ENCODE data around the gene GKAP1.
A peak's percentile ranks its signal among the peaks of the same experiment; 100 is the strongest.
"Not testable (repeated sequence)": the region's sequence is repeated elsewhere in the genome, so short reads cannot be mapped to it uniquely, and the experiment has no call there.

The GKAP1 gene

DNA sequence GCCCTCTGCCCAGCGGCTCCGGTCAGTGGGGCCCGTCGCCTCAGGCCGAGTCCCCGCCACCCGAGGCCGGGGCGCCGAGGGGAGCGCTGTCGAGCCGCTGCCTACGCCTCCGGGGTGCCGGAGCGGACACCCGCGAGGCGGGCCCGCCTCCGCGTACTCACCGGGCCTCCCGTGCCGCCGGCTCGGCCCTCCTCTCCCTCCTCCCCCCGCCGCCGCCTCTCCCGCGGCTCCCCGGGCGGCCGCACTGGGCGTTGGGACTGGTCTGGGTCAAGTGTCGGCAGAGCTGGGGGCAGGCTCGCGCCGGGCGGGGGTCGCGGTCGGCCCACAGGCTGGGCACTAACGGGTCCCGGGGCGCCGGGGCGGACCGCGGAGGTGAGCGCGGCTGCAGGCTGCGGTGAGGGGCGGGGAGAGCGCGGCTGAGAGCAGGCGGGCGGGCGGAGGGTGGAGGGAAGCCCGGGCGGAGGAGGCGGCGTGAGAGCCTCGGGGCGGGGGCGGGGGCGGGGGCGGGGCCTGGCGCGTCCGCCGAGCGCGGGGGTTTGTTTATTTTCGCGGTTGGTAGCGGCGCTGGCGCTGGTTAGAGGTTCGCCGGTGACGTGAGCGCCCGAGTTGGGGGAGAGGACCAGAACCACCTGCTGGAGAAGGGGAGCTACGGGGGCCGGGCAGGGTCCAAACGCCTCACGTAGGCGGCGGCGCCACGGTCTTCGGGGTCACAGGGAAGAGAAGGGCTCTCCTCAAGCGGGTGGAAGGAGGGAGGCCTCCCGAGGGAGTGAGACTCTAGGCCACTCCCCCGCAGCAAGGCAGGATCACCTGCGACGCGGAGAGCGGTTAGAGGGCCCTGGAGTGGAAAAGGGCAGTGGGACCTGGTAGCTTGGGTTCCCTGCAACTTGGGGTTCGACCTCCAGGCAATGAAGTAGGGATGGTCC is at the start of gene GKAP1:
TSS of gene GKAP1 (minus strand) at position 414 of the 923 bp plus-strand sequence. CDS start 11,252 bp downstream, outside the sequence.
- peak; percentile 89 for DNase-seq

DNA sequence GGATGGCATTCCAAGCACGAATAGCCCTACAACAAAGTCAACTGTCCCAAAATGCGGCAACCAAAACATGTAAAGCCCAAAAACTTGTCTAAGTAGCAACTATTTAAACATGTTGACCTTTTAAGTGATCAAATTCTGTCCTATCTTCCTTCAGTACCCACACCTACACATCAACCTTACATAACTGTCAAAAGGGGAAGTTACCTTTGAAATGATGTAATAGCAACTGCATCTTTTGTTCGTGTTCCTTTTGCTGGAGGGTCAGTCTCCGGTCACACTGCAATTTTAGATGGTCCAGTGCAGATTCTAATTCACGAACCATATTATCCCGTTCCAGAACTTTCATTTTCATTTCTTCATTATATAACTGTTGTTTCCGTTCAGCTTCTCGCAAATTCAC is 32.3 kb upstream of the GKAP1 start:
- DNase-seq: not testable (repeated sequence)

DNA sequence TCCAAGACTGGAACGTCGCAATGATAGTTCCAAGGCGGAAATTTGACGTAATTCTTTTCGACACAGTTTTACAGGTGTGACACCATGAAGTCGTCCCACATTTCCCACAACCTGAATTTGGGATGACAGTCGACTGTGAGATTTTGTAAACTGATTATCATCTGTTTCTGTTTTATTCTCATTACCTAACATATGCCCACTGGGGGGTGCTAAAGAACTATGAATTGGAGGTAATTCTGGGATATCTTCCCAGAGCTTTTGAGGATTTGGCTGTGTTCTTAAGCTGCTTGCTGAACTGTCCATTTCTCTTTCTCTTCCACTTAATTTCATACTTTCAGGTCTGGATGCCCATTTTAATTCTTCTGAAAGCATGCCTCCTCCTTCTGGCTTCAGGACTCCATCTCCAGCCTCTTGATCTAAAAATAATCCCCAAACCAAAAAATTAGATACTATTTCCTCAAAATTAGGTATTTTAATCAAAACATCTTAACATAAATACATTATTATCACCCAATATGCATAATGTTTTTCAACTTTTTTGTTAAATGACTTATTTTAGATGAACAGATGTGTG is 19.6 kb upstream of the GKAP1 start:
- not testable (repeated sequence) for DNase-seq

DNA sequence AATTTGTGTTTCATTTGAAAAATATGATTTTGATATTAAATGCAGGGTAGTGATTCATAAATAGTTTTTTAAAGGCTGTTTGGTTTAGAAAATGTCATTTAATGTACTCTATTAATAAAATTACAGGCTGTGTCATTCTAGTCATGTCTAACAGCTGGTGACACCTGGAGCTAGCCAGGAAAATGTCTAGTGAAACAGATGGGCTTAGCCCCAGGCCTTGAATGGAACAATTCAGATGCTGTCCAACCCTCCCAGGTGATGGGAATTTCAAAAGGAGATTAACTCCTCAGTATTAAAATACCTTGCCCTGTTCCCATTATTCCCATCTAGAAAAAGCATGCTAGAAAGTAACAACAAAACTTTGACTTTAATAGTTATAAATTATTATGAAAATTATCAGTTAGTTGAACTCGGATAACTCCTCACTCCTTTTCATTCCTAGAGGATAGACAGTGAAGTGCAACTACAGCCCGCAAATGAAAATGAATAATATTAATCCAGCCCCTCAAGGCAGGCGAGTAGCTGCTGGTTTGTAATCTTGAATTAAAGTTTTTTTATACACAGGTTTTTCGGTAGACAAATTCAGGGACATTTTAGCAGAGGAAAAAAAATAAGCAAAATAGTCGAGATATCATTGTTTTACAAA is 13.0 kb upstream of the GKAP1 start:
- DNase-seq: not testable (repeated sequence)

DNA sequence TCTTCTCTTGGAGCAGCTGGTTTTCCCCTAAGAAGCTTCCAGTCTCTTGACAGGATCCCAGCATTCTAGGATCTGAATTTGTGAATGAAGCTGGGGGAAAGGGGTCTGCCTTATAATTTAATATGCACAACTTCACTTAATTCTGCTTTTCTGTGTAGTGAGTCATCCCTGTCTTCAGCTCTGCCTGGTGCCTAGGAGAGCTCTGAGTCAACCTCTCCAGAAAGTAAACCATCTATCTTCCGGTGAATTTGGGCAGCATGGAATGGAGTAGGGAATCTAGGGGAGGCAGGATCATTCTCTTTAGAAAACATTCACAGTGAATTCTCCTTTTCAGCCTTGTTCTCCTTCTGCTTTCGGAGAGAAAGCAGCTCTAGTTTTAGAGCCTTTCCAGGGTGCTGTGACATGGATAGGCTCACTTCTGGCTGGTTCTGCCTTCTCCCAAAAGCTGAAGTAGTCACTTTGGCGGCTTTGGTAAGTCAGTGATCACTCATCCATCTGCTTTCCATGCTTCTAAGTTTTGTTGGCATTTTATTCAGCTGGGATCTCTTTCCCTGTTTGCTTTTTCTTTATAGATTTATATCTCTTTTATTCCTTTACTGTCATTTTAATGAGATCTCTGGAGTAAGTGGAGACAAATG is 7.5 kb upstream of the GKAP1 start:
- DNase-seq: not testable (repeated sequence)

DNA sequence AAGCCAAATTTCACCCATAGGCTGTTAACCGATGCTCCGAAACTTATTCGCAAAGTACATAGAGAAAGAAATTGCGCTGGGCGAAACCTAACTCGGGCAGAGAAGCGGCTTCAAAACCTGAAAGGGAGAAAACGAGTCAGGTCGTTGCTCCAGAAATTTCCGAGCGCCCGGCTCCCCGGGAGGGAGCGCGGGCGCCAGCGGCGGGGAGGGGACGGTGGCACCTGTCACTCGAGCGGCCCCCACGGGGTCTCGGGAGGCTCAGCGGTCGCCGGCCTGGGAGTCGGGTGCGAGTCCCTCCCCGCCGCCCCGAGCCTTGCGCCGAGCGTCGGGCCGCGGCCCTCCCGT is 586 bp downstream of the GKAP1 start:
- DNase-seq: peak; percentile 33

DNA sequence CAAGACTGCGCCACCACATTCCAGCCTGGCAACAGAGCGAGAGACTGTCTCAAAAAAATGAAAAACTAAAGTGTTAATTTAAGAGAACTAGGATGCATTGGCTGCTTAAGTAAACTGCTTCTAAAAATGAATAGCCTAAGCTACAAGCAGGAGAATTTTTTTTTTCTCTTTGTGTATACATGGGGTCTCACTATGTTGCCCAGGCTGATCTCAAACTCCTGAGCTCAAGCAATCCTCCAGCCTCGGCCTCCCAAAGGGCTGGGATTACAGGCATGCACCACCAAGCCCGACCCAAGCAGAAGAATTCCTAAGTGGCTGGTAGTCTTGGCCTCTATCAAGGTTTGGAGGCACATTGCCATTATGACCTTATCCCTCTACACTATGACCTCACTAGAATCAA is 2.4 kb downstream of the GKAP1 start:
- not testable (repeated sequence) for DNase-seq

DNA sequence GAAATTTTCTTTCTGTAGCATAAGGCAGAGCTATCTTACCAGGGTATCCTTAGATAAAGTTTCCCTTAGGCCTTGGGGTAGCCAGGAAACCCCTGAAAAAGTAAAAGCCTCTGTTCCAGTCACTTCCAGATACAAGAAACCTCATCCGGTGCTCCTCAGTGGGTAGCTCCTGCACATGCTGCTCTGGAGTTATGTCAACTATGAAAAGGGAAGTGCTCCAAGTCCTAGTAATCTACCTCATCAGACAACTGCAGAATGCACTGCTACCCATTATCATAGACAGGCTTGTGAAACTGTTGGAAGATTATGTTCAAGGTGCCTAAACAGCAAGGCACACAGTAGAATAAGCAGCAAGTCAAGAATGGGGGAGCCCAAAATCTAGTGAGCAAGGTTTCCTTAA is 8.4 kb downstream of the GKAP1 start:
- peak; percentile 46 for DNase-seq

DNA sequence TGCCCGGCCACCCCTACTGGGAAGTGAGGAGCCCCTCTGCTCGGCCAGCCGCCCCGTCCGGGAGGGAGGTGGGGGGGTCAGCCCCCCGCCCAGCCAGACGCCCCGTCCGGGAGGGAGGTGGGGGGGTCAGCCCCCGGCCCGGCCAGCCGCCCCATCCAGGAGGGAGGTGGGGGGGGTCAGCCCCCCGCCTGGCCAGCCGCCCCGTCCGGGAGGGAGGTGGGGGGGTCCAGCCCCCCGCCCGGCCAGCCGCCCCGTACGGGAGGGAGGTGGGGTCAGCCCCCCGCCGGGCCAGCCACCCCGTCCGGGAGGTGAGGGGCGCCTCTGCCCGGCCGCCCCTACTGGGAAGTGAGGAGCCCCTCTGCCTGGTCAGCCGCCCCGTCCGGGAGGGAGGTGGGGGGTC is 13.1 kb downstream of the GKAP1 start:
- not testable (repeated sequence) for DNase-seq

DNA sequence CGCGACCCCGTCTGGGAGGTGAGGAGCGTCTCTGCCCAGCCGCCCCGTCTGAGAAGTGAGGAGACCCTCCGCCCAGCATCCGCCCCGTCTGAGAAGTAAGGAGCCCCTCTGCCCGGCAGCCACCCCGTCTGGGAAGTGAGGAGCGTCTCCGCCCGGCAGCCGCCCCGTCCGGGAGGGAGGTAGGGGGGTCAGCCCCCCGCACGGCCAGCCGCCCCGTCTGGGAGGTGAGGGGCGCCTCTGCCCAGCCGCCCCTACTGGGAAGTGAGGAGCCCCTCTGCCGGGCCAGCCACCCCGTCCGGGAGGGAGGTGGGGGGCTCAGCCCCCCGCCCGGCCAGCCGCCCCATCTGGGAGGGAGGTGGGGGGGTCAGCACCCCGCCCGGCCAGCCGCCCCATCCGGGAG is 13.6 kb downstream of the GKAP1 start:
- not testable (repeated sequence) for DNase-seq

DNA sequence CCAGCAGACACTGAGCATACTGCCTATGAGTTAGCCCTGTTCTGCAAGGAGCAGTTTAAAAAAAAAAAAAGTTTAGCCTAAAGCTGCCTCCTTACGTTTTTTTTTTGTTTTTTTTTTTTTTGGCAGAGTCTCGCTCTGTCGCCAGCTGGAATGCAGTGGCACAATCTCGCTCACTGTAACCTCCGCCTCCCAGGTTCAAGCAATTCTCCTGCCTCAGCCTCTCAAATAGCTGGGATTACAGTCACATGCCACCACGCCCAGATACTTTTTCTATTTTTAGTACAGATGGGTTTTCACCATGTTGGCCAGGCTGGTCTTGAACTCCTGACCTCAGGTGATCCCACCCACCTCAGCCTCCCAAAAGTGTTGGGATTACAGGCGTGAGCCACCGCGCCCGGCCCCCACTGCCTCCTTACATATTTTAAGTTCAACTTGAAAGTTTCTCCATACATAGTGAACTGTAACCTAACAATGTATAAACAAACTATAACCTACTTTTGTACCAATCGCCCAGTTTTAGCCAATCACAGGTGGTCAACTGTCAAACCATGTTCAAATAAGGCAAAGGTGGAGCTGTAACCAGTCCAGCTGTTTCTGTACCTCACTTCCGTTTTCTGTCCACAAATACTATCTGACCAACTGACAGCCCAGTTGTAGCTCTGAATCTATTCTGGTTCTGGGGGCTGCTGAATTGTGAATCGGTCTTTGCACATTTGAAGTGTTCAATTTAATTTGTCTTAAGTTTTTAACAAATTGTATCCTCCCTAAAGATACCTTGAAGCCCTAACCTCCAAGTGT is 17.1 kb downstream of the GKAP1 start:
- no peak for DNase-seq

DNA sequence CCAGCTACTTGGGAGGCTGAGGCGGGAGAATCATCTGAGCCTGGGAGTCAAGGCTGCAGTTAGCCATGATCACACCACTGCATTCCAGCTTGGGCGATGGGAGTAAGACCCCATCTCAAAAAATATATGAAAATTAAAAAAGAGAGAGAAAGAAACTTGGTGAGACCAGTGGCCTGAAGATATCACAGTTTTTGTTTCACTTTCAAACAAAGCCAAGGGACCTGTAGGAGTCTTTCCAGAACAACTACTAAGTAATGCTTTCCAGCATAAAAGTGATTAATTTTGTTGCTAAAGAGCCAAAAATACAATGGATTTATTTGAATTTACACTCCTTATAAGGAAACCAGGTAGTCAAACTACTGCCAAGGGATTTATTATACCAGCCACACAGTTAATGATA is 23.5 kb downstream of the GKAP1 start:
- DNase-seq: no peak

DNA sequence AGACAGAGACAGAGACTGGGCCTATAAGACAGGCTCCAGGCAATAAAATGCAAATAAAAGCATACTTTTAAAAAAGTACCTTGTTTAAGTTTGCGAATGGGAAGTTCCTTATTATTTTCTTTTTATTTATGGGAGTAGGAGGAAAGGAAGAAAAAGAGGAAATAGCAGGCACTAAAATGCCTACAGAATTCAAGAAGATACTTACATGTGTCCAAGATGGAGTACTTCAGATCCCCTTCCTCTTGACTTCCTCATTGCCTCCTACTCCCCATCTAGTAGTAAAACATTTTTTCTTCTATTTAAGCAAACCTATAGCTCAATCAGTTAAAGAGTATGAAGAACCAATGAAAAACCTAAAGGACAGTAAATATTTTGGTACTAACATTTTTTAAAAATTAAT is 24.8 kb downstream of the GKAP1 start:
- no peak for DNase-seq

DNA sequence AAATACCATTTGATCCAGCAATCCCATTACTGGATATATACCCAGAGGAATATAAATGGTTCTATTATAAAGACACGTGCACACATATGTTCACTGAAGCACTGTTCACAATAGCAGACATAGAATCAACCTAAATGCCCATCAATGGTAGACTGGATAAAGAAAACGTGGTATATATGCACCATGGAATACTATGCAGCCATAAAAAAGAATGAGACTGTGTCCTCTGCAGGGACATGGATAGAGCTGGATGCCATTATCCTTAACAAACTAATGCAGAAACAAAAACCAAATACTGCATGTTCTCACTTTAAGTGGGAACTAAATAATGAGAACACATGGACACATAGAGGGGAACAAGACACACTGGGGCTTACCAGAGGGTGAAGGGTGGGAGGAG is 39.4 kb downstream of the GKAP1 start:
- no peak for DNase-seq

DNA sequence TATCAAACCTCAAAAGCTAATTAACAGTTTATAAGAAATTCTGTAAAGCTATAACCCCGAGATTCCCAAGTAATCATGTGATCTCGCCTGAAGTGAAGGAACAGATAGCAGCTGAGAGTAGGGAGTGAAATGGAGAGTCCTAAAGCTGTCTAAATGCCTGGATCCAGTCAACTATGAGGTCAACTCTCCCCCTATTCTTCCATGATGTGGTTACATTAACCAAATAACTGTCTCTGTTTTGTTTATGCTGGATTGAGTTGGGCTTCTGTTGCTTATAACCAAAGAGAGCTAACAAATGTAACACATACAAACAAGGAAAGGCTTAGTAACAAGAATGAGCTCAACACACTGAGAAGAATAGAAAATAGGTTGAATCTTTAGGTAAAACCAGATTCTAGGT is 41.6 kb downstream of the GKAP1 start:
- no peak for DNase-seq

DNA sequence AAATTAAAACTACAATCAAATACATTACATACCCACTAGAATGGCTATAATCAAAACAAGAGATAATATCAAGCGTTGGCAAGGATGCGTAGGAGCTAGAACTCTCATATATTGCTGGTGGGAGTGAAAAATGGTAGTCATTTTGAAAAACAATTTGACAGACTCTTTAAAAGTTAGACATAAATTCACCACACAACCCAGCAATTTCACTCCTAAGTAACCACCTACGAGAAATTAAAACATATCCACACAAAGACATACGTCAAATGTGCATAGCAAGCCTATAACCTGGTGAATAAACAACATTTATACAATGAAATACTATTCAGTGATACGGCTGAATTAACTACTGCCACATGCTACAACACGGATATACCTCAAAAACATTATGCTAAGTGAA is 44.7 kb downstream of the GKAP1 start:
- no peak for DNase-seq

DNA sequence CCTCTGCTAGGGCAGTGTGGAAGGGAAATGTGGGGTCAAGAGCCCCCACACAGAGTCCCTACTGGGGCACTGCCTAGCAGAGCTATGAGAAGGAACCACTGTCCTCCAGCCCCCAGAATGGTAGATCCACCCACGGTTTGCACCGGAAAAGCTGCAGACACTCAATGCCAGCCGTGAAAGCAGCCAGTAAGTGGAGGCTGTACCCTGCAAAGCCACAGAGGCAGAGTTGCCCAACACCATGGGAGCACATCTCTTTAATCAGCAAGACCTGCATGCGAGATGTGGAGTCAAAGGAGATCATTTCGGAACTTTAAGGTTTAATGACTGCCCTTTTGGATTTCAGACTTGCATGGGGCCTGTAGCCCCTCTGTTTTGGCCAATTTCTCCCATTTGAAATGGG is 52.2 kb downstream of the GKAP1 start:
- DNase-seq: no peak

DNA sequence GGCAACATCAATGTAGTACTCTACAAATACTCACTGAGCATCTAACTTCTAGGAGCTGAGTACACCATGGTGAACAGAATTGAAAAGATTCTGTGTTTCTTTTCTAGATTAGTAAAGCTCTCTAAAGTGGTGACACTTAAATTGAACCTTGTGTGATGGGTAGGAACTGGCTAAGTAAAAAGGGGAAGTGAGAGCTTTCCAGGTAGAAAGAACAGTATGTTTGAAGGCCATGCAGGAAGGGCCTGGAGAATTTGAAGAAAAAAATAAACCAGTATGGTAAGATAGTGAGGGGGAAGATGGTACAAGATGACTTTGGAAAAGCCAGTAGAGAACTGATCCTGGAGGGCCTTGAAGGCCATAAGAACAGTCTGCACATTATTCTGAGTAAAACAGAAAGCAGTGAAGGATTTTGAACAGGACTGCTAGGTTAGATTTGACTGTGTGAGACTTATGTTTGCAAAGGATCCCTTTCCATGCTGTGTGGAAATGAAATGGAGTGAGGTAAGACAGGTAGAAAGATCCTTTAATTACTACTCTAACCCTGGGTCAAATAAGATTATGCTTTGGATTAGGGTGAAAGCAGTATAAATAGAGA is 63.1 kb downstream of the GKAP1 start:
- peak; percentile 16 for DNase-seq

DNA sequence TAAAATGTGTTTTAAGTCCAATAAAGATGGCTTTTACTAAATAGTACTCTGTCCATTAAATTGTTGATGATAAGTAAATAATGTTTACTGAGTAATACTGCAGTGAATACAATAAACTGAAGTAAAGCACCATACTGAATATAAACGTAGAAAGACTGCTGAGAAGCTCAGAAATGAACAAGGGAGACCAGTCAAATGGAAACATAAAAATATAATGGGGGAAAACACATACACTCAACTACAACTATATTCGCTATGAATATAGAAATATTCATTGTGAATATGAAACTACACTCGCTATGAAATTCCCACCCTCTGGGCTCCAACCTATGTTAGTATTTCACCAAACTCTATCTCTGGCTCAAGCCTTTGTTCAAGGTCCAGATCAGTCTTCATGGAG is 67.9 kb downstream of the GKAP1 start:
- DNase-seq: no peak

DNA sequence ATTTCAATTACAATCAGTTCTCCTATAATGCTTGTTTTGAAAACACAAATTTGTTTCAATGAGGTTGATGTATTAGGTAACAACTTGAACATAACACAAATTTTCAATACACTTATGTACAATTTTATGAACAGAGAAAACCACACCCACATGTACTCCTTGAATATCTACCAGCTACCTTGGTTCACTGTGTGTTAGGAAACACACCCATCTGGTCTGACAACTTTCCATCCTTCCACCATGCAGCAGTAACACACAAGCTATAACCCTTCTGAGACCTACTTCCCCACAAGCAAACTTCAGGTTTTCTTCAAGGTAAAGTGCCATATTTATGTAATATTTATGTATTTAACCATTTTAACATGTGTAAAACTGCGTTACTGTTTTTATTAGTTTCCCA is 73.4 kb downstream of the GKAP1 start:
- DNase-seq: no peak

DNA sequence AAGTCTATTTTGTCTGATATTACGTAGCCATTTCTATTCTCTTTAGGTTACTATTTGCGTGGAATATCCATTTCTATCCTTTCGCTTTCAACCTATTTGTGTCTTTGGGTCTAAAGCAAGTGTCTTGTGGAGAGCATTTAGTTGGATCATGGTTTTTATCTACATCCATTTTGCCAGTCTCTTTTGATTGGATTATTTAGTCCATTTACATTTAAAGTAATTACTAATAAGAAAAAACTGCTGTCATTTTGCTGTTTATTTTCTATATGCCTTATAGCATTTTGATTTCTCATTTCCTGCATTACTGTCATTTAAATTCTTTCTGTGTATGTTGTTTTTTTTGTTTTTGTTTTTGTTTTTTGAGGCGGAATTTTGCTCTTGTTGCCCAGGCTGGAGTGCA is 83.8 kb downstream of the GKAP1 start:
- no peak for DNase-seq

All from hematopoietic multipotent progenitor cell treated with erythropoietin and hydrocortisone succinate and interleukin-3 and kit ligand, for 4 days (in vitro differentiated cells).